ENCODE data around the gene RFX8.
"Not testable (repeated sequence)": the region's sequence is repeated elsewhere in the genome, so short reads cannot be mapped to it uniquely, and the experiment has no call there.

RFX8 gene

DNA sequence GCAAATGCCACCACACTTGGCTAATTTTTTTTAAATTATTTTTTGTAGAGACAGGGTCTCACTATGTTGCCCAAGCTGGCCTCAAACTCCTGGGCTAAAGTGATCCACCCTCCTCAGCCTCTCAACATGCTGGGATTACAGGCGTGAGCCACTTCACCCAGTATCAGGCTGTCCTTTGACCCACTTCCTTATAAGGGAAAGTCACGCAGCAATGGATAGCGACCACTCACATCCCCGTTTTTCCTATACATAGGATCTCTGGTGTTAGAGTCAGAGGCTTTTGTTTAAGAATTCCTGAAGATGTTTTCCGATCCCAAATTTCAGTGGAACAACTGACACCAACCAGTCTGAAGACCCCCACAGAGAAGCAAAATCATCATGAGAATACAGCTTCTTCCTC lies 41.4 kb upstream of the RFX8 start:
- no peak overlapping the region for H3K4me3 ChIP-seq (ENCODE audit: low read depth, low read length)
- TF ChIP-seq, protein P1, sequence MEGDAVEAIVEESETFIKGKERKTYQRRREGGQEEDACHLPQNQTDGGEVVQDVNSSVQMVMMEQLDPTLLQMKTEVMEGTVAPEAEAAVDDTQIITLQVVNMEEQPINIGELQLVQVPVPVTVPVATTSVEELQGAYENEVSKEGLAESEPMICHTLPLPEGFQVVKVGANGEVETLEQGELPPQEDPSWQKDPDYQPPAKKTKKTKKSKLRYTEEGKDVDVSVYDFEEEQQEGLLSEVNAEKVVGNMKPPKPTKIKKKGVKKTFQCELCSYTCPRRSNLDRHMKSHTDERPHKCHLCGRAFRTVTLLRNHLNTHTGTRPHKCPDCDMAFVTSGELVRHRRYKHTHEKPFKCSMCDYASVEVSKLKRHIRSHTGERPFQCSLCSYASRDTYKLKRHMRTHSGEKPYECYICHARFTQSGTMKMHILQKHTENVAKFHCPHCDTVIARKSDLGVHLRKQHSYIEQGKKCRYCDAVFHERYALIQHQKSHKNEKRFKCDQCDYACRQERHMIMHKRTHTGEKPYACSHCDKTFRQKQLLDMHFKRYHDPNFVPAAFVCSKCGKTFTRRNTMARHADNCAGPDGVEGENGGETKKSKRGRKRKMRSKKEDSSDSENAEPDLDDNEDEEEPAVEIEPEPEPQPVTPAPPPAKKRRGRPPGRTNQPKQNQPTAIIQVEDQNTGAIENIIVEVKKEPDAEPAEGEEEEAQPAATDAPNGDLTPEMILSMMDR (IDR thresholded peaks at IDR 0.05; ENCODE audit: insufficient read depth, low read depth, low read length, missing control alignments) = no peak
- no peak for DNase-seq (ENCODE audit: low read depth)

DNA sequence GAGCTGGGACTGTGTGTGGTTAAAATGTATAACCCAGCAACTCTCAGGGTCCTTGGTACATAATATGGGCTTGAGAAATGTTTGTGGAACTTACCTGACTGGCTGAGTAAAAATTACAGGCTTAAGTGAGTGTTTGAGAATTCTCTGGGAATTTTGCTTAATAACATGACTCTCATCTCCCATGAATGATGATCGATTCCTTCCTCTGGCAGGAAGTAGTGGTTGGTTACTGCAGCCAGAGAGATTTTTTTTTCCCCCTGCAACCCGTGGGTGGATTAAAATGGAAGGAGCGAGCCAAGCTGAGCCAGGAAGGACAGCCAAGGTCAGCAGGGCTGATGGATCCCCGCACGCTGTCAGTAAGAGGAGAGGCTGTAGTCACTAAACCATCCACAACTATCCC lies 40.6 kb upstream of the RFX8 start:
- DNase-seq (ENCODE audit: low read depth) = no peak
- TF ChIP-seq, protein P1 (IDR thresholded peaks at IDR 0.05; ENCODE audit: insufficient read depth, low read depth, low read length, missing control alignments) = no peak
- no peak overlapping the region for H3K4me3 ChIP-seq (ENCODE audit: low read depth, low read length)

DNA sequence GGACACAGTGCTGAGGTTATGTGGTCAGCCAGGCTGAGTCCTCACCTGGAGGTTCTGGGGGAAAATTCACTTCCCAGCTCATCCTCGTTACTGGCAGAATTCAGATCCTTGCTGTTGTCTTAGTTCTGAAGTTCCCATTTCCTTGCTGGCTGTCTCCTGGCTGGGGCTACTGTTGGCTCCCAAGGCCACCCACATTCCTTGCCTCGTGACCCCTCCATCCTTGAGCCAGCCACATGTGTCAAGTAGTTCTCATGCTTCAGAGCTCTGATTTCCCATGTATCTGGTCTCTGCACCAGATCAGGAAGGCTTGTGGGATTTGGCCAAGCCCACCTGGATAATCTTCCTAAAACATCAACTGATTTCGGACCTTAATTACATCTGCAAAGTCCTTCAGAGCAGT lies 38.1 kb upstream of the RFX8 start:
- no peak for DNase-seq (ENCODE audit: low read depth)
- H3K4me3 ChIP-seq (ENCODE audit: low read depth, low read length) = no peak overlapping the region
- TF ChIP-seq, protein P1 (IDR thresholded peaks at IDR 0.05; ENCODE audit: insufficient read depth, low read depth, low read length, missing control alignments) = no peak

DNA sequence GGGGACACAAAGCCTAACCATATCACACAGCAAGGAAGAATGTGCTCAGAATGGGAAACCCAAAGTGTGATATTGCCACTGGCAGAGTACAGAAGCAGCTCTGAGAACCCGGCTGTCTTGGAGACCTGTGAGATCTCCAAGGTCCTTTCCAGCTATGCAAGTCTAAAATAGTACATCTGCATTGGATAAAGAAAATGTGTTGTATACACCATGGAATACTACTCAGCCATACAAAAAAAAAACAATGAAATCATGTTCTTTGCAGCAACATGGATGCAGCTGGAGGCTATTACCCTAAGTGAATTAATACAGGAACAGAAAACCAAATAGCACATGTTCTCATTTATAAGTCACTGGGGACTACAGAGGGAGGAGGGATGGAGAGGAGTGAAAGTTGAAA lies 36.5 kb upstream of the RFX8 start:
- no peak overlapping the region for H3K4me3 ChIP-seq (ENCODE audit: low read depth, low read length)
- TF ChIP-seq, protein P1 (IDR thresholded peaks at IDR 0.05; ENCODE audit: insufficient read depth, low read depth, low read length, missing control alignments) = no peak
- DNase-seq (ENCODE audit: low read depth) = no peak

DNA sequence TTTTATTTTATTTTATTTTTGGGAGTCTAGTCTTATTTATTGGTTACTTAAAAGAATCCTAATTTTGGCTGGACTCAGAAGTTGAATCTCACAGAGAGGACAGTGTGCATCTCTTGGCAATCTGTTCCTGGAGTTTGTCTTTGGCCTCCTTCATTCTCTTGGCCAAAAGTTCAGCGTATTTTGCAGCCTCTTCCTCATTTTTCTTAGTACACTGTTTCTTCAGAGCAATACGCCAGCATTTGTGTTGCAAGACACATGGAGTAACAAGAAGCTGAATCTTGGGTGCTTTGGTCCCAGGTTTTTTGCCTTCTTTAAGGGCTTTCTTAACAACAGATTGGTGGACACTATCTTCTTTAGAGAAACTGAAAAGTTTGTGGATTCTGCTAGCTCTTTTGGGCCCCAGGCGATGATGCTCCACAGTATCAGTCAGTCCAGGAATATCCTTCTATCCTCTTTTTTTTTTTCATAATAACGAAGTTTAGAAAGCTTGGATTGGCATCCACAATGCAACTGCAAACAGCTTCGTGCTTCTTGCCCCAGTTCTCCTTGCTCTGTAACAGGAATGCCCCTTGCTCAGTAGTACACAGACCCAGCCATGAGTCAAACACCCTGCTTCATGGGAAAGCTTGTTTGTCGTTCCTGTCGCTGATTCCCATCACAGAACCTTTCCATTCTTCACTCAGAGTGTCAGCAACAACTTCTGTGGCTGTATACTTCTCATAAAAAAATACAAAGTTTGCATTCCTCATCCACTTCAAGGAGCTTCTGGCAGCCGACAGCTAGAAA lies 34.8 kb upstream of the RFX8 start:
- no peak overlapping the region for H3K4me3 ChIP-seq (ENCODE audit: low read depth, low read length)
- TF ChIP-seq, protein P1 (IDR thresholded peaks at IDR 0.05; ENCODE audit: insufficient read depth, low read depth, low read length, missing control alignments) = no peak
- no peak for DNase-seq (ENCODE audit: low read depth)

DNA sequence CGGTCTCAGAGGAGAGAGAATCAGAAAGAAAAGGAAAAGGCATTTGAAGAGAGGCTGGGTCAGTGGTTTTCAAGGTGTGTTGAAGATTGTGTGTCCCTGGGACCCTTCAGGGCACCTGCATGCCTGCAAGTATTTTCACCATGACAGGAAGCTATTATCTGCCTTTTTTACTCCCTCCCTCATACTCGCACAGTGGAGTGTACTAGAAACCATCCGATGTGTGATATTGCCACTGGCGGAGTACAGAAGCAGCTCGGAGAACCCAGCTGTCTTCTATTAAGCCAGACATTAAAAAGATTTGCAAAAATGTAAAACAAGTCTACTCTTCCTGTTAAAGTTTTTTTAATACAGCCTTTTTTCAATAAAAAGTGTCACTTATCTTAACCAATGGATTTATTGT lies 33.7 kb upstream of the RFX8 start:
- DNase-seq (ENCODE audit: low read depth) = no peak
- TF ChIP-seq, protein P1 (IDR thresholded peaks at IDR 0.05; ENCODE audit: insufficient read depth, low read depth, low read length, missing control alignments) = no peak
- H3K4me3 ChIP-seq (ENCODE audit: low read depth, low read length) = no peak overlapping the region

DNA sequence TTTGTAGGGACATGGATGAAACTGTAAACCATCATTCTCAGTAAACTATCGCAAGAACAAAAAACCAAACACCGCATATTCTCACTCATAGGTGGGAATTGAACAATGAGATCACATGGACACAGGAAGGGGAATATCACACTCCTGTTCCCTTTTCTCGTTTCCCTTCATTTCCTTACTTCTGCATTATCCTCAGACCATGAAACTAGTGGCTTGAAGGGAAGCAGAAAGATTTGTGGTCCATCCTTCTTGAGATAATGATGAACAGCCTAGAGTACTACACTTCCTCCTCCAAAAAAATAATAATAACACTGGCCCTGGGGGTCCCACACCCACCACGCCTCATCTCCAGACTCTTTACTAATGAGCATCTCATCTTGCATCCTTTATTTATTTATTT lies 30.4 kb upstream of the RFX8 start:
- not testable (repeated sequence) for H3K4me3 ChIP-seq (ENCODE audit: low read depth, low read length)

DNA sequence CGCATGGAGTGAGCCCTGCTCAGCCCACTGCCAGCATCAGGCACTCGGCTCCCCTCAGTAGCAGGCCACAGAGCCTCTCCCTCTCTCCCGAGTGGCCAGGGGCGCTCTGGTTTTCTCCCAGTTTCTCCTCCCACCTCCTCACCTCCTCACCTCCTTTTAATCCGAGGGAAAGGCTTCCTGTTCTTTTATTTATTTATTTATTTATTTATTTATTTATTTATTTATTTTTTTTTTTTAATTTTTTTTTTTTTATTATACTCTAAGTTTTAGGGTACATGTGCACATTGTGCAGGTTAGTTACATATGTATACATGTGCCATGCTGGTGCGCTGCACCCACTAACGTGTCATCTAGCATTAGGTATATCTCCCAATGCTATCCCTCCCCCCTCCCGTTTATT lies 29.8 kb upstream of the RFX8 start:
- not testable (repeated sequence) for DNase-seq (ENCODE audit: low read depth); H3K4me3 ChIP-seq (ENCODE audit: low read depth, low read length)

More for the DNA sequence above, 30.4 kb upstream of the RFX8 start:
- DNase-seq (ENCODE audit: low read depth) = not testable (repeated sequence)

All from GM12865 (cell line).